Heart left ventricle (tissue), 16 donors: Measurements from ENCODE around the gene SLC28A2. TPM values are rescaled to one million over a fixed set of nuclear protein-coding genes. Genes with fewer than 3 reads are reported as not detected.
"Not testable (repeated sequence)": the region's sequence is repeated elsewhere in the genome, so short reads cannot be mapped to it uniquely, and the experiment has no call there.

Experiments
- ATAC-seq, 4 donors: fragments of 200-7000 bp; cut with Tn5 transposase; one replicate each; pipeline ENCODE4 v1.9.1; 2020 to 2022; ENCODE audit warnings: moderate library complexity in 4 of 4, mild to moderate bottlenecking in 3 of 4, moderate number of reproducible peaks in 1 of 4
- DNase-seq, 5 donors: peaks; one replicate each; pipeline ENCODE4 v3.0.0-alpha.2; 2020
- H3K27ac ChIP-seq, 12 donors: fragments of 200-600 bp; sonication (generic) in 4 of 12; one replicate each; pipeline versions ENCODE4 v1.5.0 to v1.8.0; 2016 to 2022; ENCODE audit warnings: mild to moderate bottlenecking in 2 of 12
- H3K27me3 ChIP-seq, 9 donors: fragments of 200-600 bp; sonication (generic) in 2 of 9; one replicate each; pipeline versions ENCODE4 v1.5.1 to v1.8.0; 2016 to 2022; ENCODE audit warnings: mild to moderate bottlenecking in 3 of 9
- H3K36me3 ChIP-seq, 9 donors: fragments of 200-600 bp; sonication (generic) in 2 of 9; one replicate each; pipeline versions ENCODE4 v1.5.0 to v1.8.0; 2018 to 2022; ENCODE audit warnings: mild to moderate bottlenecking in 2 of 9
- H3K4me1 ChIP-seq, 12 donors: fragments of 200-600 bp; sonication (generic) in 4 of 12; one replicate each; pipeline versions ENCODE4 v1.5.0 to v1.8.0; 2016 to 2022; ENCODE audit warnings: mild to moderate bottlenecking in 3 of 12
- H3K4me3 ChIP-seq, 12 donors: fragments of 200-600 bp; sonication (generic) in 4 of 12; one replicate each; pipeline versions ENCODE4 v1.5.0 to v1.8.0; 2017 to 2022; ENCODE audit warnings: mild to moderate bottlenecking in 9 of 12, moderate library complexity in 4 of 12
- H3K9me3 ChIP-seq, 12 donors: fragments of 200-600 bp; sonication (generic) in 4 of 12; one replicate each; pipeline versions ENCODE4 v1.5.0 to v1.8.0; 2016 to 2022; ENCODE audit warnings: mild to moderate bottlenecking in 1 of 12
- POLR2A ChIP-seq, 2 donors: fragments of 450-650 bp; IDR thresholded peaks; one replicate each; pipeline ENCODE4 v1.6.1; 2017; ENCODE audit warnings: antibody characterized with exemption in 2 of 2, mild to moderate bottlenecking in 2 of 2, moderate library complexity in 2 of 2
- WGBS, 4 donors: extraction: QIAGEN DNeasy Blood & Tissue Kit in 2 of 4; methylation state at CpG; one replicate each; pipeline versions ENCODE4 v1.1.5 to v1.1.7; 2013 to 2018; 5-methylcytosine and 5-hydroxymethylcytosine counted together
- intact Hi-C, 10 donors: fragments of 100-400 bp; cut with DNase I; formaldehyde crosslinking; loops; one replicate each; pipeline versions ENCODE4 v1.11.1 to v1.14.2; 2022
- polyA plus RNA-seq, 2 donors: library from polyadenylated mRNA; stranded (reverse); fragments of 200-250 nt; gene quantifications; one replicate each; pipeline ENCODE4 v1.2.3, GENCODE V29; 2013
- total RNA-seq, 9 donors: library from RNA; depleted of rRNA in 2 of 9; stranded (reverse); fragments of >200 nt in 2 of 9; fragmentation: NEBNext Ultra II Directional in 3 of 9; extraction: Animal tissue kit (Norgen Biotek cat#: 25700) in 3 of 9; gene quantifications; one replicate each; pipeline versions ENCODE4 v1.1.0 to v1.2.4, GENCODE V29; 2016 to 2023
- TF ChIP-seq, protein P1 (sequence below), 12 donors: fragments of 200-600 bp; sonication (generic) in 4 of 12; IDR thresholded peaks; one replicate each; pipeline versions ENCODE4 v1.5.0 to v1.8.0; 2018 to 2022; ENCODE audit warnings: antibody characterized with exemption in 12 of 12, mild to moderate bottlenecking in 5 of 12
- donor health status: ischemic (EF 13 %, LVEDD 7.1; RV severe dilation, severe dysfunction).
- donor health status: healthy with polysubstance abuse.
- donor health status: DM: no; HTN: yes; CAD: no.
- donor health status: DM: no; HTN: no; CAD: no.
- donor health status: ischemic (EF 25% LVEDD 6.9; RV normal size, moderate dysfunction).
- donor health status: ischemic (EF 25% LVEDD 5.7; RV mildly dilated, moderate dysfunction).
- donor health status: healthy.
- donor health status: DM: yes; HTN: yes; CAD: no.
- donor health status: ischemic (EF 35%, LVEDD 5.7; RV mildly dilated, moderate dysfunction).
- donor health status: nonischemic (EF 11% LVEDD 7.7; RV severe dilation, severe dysfunction).
- donor health status: DM: yes; HTN: yes; CAD: no.
- donor health status: PGD.
- donor health status: ischemic (EF 29% LVEDD 5.4; RV normal size, mild dysfunction).
- donor health status: nonischemic (EF 23%, LVEDD 6.1; RV moderate dilation, normal function).

SLC28A2 gene
- total and polyA plus RNA-seq, 11 donors = not detected

DNA sequence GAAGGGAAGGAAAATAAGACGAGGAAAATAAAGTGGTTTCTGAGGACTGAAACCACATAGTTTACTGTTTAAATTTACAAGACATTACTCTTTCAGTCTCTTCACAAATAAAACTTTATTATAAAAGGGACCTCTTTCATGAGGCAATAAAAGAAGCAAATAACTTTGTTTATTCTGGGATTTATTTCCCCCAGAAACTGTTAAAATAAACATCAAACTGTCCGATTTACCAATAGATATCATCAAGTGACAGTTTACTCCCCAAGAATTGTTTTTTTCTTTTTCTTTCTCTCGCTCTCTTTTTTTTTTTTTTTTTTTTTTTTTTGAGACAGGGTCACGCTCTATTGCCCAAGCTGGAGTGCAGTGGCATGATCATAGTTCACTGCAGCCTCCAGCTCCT lies 54.1 kb downstream of the SLC28A2 start:
- peaks cover 0 to 4% (median 0%) of the 10 kb centered on the region in 9 donors for H3K27me3 ChIP-seq
- ATAC-seq = no peak
- TF ChIP-seq, protein P1, sequence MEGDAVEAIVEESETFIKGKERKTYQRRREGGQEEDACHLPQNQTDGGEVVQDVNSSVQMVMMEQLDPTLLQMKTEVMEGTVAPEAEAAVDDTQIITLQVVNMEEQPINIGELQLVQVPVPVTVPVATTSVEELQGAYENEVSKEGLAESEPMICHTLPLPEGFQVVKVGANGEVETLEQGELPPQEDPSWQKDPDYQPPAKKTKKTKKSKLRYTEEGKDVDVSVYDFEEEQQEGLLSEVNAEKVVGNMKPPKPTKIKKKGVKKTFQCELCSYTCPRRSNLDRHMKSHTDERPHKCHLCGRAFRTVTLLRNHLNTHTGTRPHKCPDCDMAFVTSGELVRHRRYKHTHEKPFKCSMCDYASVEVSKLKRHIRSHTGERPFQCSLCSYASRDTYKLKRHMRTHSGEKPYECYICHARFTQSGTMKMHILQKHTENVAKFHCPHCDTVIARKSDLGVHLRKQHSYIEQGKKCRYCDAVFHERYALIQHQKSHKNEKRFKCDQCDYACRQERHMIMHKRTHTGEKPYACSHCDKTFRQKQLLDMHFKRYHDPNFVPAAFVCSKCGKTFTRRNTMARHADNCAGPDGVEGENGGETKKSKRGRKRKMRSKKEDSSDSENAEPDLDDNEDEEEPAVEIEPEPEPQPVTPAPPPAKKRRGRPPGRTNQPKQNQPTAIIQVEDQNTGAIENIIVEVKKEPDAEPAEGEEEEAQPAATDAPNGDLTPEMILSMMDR (IDR thresholded peaks at IDR 0.05) = no peak
- no peak for TF ChIP-seq POLR2A (IDR thresholded peaks at IDR 0.05)
- no peak overlapping the region for H3K4me3 ChIP-seq
- no peaks in the 10 kb centered on the region for H3K36me3 ChIP-seq
- DNase-seq = no peak
- peaks cover 0 to 12% (median 3%) of the 10 kb centered on the region in 12 donors for H3K4me1 ChIP-seq
- no peak overlapping the region for H3K27ac ChIP-seq
- peaks cover 0 to 8% (median 0%) of the 10 kb centered on the region in 12 donors for H3K9me3 ChIP-seq
- WGBS, 4 donors = 69 to 82% (median 75%) methylated on average over 4 of the region's 4 CpGs
- intact Hi-C loops = loop anchor here in 9 of 10 donors (2.0 to 5.0 kb wide), 4 partner anchors 93 to 151 kb away; a partner anchor contains a TSS

DNA sequence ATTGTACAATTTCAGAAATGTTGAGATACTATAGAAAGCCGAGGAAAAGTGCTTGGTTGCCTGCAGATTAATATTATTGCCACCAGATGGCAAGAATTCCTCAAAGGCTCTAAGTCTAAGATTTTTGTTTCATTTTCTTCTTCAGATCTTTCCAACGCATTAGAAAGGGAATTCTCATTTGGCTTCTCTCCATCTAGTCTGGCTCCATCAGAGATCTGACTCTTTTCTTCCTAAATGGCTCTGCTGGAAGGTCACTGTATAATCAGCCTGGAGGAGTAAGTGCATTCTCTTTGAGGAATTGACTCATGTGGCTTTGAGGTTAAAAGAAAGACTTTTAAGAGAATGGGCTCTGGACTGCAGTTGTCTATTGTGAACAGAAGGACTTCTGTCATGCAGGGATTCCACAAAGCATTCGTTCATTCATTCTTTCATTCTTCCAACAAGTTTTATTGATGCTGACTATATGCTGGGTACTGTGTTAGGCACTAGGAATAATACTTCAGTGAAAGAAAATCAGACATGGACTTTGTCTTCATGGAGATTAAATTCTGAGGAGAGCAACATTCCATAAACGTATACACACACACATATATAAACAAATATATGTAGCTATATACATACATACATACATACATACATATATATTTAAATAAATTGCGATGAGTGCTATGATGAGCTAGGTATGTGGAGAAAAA lies 55.3 kb downstream of the SLC28A2 start:
- WGBS, 4 donors = 34 to 50% (median 35%) methylated on average over 5 of the region's 5 CpGs
- Histone ChIP-seq H3K36me3 (no peaks in the 10 kb centered on the region), H3K9me3 (peaks cover 0 to 8% (median 0%) of the 10 kb centered on the region in 12 donors), H3K4me3 (peak overlapping the region in 7 of 12 donors; percentile 27 to 45 (median 33)), H3K27me3 (peaks cover 0 to 4% (median 0%) of the 10 kb centered on the region in 9 donors), H3K27ac (peak overlapping the region in 2 of 12 donors; percentile 28 to 37), H3K4me1 (peaks cover 0 to 12% (median 3%) of the 10 kb centered on the region in 12 donors)
- TF ChIP-seq, protein P1 (IDR thresholded peaks at IDR 0.05) = peak; percentile 38 to 78 (median 60)
- TF ChIP-seq POLR2A (IDR thresholded peaks at IDR 0.05) = no peak
- intact Hi-C loops = loop anchor here in 9 of 10 donors (1.0 to 5.0 kb wide), 5 partner anchors 91 to 150 kb away; a partner anchor contains a TSS
- peak in 2 of 4 donors; percentile 54 to 68 for ATAC-seq
- DNase-seq = no peak

DNA sequence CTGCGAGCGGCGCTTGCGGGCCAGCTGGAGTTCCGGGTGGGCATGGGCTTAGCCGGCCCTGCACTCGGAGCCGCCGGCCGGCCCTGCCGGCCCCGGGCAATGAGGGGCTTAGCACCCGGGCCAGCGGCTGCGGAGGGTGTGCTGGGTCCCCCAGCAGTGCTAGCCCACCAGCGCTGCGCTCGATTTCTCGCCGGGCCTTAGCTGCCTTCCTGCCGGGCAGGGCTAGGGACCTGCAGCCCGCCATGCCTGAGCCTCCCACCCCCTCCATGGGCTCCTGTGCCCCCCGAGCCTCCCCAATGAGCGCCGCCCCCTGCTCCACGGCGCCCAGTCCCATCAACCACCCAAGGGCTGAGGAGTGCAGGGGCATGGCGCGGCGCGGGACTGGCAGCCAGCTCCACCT lies 62.1 kb downstream of the SLC28A2 start:
- not testable (repeated sequence) for H3K4me3 ChIP-seq, H3K9me3 ChIP-seq, DNase-seq, H3K27ac ChIP-seq, H3K4me1 ChIP-seq, ATAC-seq, H3K36me3 ChIP-seq, H3K27me3 ChIP-seq
- intact Hi-C loops = loop anchor here in 1 of 10 donors (5.0 kb wide), 1 partner anchor 43 kb away; no protein-coding TSS in a partner anchor
- 90 to 97% (median 92%) methylated on average over 18 to 31 of the region's 31 CpGs for WGBS, 4 donors

DNA sequence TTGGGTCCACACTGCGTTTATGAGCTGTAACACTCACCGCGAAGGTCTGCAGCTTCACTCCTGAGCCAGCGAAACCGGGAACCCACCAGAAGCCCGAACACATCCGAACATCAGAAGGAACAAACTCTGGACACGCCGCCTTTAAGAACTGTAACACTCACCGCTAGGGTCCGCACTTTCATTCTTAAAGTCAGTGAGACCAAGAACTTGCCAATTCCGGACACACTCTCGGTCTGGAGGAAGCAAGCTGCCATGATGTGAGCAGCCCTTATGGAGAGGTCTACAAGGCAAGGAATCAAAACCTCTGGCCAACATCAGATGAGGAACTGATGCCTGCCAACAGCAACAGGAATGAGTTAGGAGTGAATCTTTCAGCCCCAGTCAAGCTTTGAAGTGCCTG lies 62.9 kb downstream of the SLC28A2 start:
- Histone ChIP-seq H3K27me3 (peaks cover 0 to 4% (median 0%) of the 10 kb centered on the region in 9 donors), H3K27ac (no peak overlapping the region), H3K4me1 (peaks cover 0 to 7% (median 0%) of the 10 kb centered on the region in 12 donors), H3K4me3 (no peak overlapping the region), H3K36me3 (no peaks in the 10 kb centered on the region), H3K9me3 (no peaks in the 10 kb centered on the region)
- no peak for ATAC-seq
- peak in 3 of 5 donors; percentile 23 to 39 (median 23) for DNase-seq
- intact Hi-C loops = loop anchor here in 1 of 10 donors (5.0 kb wide), 1 partner anchor 42 kb away; no protein-coding TSS in a partner anchor
- WGBS, 4 donors = 57 to 76% (median 67%) methylated on average over 13 of the region's 13 CpGs
- TF ChIP-seq POLR2A (IDR thresholded peaks at IDR 0.05) = no peak
- TF ChIP-seq, protein P1 (IDR thresholded peaks at IDR 0.05) = peak in 8 of 12 donors; percentile 6 to 43 (median 29)
